GM18517 (cell line): ENCODE results near the gene TSTD2.

Experiments used
- ATAC-seq: cut with Tn5 transposase; IDR thresholded peaks from one replicate; pipeline ENCODE4 v1.9.1; 2021; ENCODE audit warnings: mild to moderate bottlenecking, moderate library complexity; ENCODE audit not compliant: unreplicated experiment

TSTD2 gene

DNA sequence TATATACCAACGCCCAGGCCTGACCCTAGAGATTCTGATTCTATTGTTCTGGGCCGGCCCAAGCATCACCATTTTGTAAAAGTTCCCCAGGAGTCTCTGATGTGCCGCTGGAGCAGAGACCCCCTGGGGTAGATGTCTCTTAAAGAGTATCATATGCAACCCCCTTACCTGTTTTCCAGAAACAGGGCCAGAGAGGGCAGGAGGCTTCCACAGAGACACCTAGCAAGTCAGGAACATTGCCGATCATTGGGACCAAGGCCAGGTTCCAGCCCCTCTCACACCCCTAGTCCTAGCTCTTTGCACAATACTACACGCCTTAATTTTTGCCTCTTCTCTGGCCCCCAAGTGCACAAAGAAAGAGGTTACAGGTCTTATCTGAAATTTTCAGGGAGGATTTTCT, 67.9 kb downstream of the TSTD2 start:
- no peak for ATAC-seq

DNA sequence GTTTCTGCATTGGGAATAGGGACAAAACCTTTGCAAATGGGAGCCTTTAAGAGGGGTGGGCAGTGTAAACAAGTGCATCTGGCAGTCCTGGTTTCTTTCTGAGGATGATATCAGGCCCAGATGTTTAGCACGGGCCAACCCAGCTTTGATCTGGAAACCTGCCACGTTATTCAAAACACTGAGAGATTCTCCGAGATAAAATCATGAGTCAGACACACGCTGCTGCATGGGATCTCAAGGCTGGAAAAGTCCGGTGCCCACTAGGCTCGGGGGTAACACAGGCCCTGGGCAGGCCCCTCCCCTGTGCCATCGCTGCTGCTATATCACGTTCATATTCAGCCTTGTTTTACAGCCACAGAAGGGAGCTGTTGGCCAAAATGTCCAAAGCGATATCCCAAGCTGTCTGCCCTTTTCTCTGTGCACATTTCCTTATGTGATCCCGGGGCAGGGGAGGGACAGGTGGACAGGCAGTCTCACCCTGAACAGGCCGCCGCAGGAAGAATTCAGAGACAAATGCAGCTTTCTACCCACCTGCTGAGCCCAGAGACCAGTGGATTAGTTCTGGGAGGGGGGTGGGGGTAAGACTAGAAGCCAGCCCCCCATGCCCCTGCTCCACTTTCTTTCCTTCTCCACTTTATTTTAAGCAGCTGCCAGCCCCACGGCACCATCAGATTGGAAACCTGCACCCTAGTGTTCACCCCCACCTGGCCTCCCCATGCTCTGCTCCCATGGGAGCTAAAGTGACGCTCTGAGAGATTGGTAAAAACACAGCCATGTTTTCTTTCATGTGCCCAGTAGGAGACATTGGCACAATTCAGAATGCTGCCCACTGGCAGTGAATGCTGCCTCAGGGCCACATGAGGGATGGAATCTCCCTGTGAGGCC, 68.6 kb downstream of the TSTD2 start:
- no peak for ATAC-seq

DNA sequence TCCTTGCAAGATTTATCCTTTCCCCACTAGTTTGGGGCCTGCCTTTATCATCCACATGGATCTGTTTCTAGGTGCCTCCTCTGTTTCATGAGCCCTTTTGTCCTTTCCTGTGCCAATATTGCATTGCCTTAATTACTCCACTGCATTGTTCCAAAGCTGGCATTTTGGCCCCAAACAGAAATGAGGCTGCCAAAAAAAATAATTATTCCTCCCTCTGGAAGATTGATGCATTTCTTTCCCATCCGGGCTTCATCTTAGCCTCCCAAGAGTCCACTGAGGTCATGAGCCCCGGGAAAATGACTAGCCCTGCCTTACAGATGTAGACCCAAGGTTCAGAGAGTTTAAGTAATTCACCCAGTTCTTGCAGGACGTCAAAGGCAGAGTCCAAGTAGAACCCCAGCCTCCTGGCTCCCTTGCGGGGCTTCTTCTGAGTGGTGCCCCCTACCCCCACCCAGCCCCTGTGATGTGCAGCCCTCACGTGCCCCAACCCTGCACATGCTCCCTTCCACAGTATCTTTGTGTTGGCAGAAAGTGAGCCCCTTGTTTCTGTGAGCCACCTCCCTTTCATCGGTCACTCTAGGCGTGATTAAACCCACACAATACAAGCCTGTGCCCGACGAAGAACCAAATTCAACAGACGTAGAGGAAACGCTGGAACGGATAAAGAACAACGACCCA, 69.6 kb downstream of the TSTD2 start:
- no peak for ATAC-seq

DNA sequence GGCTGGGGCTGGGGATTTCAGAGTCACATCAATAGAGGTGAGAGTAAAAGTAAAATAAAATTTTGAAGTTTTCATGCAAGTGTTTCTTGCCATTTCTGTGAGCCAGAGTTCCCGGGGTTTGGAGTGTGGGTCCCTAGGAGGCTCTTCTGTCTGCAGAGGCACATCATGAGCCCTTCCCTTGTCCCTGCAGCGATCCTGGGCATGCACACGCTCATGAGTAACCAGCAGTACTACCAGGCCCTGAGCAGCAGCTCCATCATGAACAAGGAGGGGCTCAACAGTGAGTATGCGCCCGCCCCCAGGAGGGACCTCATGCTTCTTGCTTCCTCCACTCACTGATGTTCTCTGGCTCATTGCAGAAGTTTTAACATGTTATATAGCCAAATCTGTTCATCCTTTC, 70.6 kb downstream of the TSTD2 start:
- ATAC-seq, result no peak

DNA sequence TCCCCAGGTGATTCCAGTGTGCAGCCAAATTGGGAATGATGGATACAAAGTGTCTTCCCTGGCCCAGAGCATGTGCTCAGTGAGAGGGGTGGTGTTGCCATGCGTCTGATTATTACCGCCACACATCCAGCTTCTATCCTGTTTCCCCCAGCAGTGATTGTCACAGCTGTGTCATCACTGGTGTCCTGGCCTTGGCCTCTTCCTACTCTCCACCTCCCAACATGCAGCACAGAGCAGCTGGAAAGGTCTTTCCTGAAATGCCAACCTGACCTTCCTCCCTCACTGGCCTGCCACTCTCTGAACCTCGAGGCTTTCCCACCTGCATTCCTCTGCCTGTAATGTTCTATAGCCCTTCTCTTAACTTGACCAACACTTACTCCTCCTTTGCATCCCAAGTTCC, 71.7 kb downstream of the TSTD2 start:
- no peak for ATAC-seq

DNA sequence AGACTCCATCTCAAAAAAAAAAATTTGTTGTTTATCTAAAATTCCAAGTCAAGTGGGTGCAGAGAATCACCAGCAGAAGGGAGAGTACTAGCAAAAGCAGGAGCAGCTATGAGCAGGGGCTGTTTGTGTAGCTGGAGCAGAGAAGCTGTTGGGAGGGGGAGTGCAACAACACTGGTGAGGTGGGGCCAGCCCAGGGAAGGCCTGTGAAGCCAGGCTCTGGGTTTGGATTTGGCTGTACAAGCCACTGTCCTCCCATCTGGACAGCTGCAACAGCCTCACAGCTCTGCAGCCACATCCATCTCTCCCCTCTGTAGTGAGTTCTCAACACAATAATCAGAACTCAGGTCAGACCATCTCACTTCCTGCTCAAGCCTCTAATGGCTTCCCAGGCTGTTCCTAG, 72.3 kb downstream of the TSTD2 start:
- ATAC-seq, result no peak

DNA sequence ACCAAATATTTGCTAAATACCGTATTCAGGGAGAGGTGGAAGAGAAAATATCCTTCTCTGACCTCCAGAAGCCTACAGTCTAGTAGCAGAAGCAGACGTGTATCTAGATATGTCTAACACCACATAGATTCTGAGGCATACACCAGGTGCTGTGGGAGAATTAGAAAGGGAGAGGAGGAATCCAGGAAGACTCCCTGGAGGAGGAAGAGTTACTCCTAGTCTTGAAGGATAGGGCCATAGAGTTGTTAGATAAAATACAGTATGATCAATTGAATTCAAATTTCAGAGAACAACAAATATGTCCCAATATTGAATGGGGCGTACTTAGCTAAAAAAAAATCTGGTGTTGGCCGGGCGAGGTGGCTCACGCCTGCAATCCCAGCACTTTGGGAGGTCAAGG, 73.0 kb downstream of the TSTD2 start:
- no peak for ATAC-seq

DNA sequence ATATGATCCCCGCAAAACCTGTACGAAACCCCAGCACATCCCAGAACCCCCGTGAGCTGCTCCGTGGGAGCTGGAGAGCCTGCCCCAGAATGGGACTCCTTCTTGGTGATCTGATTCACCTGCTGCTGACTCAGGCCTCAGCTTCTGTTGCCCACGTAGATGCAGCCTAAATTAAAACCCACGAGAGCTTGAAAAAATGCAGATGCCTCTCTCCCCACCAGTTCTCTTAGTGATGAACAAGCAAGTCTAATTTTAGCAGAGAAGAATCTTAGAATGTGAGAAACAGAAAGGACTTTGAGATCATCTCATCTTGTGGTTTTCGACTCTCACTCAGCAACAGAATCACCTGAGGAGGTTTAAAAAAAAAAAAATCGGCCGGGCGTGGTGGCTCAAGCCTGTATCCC, 74.1 kb downstream of the TSTD2 start:
- ATAC-seq, result peak; percentile 91

DNA sequence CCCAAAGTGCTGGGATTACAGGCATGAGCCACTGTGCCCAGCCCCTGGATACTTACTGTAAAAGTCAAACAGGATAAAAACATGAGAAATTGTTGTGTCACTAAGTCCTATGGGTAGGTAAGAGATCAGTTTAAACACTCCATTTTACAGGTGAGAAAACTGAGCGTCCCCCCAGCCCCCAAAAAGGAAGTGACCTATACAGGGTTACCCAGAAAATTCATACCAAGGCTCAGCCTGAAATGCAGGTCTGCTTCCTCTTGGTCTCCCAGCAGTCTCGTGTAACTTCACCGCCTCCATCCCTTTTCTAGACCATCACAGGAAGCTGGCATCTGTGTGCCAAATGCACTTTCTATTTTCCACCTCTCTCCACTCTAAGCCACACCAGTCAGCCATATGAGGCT, 74.5 kb downstream of the TSTD2 start:
- ATAC-seq, result peak; percentile 26

DNA sequence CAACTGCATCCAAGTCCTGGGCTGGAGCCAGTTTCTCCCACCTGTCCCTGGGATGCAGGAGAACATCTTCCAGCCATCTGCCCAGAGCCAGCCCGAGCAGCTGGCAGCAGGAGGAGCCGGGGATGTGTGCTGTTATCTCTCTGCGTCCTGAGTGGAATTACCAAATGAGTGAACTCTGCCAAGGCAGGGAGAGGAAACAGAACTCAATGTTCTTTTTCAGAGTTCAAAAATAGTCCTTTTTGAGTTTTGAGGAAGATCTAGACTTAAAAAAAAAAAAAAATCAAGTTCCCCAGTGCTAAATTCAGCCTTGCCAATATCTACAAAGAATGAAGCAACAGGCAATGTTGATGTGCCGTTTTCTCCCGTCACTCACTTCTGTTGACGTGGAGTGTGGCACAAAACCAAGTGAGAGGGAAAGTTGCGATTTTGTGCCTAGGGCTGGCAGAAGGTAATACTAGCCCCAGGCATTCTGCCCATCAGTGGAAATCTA, 75.5 kb downstream of the TSTD2 start:
- no peak for ATAC-seq

DNA sequence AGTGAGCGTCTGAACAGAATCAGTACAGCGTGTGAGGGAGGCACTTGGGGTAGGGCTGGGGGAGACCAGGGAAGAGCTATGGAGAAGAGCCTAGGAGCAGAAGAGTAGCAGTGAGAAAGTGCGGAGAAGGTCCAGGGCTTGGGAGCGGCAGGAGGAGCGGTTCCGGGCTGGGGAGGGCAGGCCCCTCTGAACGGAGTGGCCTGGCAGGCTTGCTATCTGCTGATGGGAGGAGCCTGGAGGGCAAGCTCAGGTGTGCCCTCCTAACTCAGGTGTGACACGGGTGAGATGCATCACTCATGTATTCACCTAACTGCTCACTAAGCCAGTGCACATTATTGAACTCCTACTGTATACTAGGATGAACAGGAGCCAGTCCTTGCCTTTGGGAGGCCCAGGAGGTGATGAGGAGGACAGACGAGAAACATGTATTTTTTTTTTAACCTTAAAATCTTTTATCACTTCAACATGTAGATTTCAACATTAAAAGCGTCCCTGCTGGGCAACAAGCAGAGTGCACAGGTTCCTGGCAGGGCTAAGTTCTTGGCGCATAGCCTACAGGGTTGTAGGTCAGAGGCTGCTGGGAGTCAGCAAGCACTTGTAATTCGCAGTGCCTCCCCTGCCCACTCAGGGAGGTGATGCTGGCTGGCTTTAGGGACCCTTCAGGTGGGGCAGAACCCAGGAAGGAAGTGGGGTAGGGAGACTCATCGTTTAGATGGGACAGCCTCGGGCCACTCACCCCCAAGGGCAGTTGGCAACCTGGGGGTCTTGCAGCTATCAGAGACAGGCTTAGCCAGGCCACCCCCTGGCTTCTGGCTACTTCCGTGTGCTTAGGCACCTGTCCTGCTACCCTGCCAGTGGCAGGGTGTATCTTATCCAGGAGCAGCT, 76.2 kb downstream of the TSTD2 start:
- ATAC-seq, result no peak

DNA sequence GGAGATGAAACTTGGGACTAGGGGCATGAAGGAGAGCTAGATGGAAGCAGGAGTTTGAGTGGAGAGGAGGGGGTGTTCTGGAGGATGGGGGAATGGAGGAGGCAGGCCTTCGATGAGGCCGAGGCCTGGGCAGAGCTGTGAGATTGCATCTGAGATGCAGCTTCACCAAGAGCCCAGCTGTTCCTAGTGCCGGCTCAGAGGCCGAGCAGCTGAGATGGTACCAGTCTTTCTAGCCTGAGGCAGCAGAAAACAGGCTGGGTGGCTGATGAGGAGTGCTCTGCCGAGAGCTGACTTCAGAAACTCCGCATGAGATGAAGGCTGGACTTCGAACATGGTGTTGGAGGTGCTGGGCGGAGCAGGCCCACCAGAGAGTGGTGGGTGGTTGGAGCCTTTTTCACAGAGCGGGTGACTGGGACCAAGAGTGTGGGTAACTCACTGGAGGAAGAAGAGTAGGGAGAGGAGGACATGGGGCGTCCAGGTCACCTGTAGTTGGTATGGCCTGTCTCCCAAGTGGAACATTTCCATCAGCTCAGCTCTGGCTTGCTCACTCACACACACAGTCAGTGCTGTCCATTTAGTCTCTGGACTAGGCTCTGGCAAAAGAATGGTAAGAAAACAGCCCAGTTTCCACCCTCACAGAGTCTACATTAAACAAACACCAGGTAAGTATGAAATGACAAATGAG, 77.0 kb downstream of the TSTD2 start:
- ATAC-seq, result no peak

DNA sequence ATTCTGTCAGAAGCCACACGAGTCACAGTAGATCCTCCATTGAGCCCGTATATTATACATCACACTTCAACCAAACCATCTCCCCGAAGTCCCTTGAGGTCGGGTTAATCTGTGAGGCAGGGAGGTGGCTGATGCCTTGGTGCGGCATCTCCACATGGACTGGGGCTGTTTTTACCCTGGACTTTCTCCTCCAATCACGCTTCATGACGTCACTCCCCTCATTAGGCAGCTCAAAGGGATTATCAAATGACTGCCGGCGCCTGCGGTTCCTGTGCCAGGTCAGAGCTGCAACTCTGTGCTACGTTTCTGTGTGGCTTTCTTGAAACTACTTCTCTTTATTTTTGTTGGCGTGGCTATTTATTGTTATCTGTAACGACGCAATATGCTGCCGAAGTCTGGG, 78.0 kb downstream of the TSTD2 start:
- no peak for ATAC-seq

DNA sequence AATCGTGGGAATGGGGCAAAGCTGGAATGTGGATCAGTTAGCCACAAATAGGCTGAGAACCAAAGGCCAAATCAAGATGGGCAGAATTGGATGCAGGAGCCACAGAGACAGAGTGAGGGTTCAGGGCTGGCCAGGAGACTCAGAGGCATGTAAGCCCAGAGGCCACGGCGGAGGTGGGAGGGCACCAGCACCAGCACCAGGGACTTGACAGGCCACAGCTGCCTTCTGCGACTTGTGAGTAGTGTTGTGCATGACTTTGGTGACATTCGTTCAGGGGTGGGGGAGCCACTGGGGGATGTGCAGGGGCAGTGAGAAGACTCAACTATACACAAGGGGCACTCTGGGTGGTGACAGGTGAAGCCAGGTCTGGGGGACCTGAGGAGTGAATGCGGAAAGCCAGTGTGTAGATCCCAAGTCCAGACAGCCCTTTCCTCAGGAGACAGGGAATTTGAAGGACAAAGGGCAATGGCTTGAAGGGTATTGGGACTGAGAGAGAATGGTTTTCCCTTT, 78.5 kb downstream of the TSTD2 start:
- ATAC-seq, result no peak

DNA sequence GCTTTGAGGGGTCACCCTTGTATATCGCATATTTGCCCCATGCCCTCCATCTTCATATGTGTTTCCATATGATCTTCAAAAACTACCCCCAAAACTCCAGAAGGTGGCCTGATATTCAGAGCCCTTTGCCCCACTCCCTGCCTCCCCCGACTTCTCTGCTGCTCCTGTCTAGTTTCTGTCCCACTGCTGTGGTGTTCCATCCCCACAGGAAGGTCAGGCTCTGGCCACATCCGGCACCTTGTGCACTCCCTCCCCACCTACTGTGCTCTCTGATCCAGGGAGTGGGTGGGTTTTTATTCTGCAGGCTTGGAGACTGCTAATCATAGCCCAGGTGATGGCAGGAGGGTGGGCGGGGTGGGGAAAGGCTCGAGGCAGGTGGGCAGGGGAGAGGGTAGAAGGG, 79.3 kb downstream of the TSTD2 start:
- no peak for ATAC-seq

DNA sequence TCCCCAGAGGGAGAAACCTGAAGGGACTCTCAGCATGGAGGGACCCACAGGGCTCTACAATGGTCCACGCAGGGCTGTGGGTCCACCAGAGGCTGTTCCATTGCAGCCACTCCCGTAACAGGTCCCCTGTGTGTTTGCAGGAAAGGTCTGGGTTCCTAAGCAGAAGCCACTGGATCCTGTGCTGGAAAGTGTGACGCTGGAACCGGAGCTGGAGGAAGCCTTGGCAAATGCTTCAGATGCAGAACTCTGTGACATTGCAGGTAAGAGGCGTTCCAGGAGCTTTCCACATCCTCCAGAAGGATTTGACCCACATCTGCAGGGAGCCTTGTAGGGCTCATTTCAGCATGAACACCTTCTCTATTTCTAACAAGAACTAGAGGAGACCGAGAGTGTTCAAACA, 80.0 kb downstream of the TSTD2 start:
- no peak for ATAC-seq

DNA sequence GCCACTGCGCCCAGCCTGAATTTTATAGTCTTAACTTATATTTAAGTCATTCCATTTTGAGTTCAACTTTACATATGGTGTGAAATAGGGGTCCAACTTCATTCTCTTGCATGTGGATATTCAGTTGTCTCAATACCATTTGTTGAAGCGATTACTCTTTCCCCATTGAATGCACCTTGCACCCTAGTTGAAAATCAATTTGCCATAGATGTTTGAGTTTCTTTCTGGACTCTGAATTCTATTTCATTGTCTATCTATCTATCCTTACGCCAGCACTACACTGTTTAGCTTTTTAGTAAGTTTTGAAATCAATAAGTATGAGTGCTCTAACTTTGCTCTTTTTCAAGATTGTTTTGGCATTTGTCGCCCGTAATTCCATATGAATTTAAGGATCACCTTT, 81.9 kb downstream of the TSTD2 start:
- ATAC-seq, result no peak

DNA sequence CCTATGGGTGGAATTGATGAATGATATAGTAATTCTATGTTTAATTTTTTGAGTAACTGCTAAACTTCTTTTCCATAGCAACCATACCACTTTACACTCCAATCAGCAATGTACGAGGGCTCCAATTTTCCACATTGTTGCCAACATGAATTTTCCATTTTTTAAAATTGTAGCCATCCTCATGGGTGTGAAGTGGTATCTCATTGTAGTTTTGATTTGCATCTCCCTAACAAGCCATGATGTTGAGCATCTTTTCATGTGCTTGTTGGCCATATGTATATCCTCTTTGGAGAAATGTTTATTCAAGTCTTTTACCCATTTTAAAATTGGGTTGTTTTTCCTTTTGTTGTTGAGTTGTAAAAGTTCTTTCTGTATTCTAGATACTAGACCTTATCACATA, 82.8 kb downstream of the TSTD2 start:
- ATAC-seq, result no peak
